NCI-H128 (cell line): Measurements from ENCODE around the gene CST11.
"Not testable (repeated sequence)": the region's sequence is repeated elsewhere in the genome, so short reads cannot be mapped to it uniquely, and the experiment has no call there.

Source experiments
- DNase-seq: peaks from one replicate; lab custom pipeline; 2025; ENCODE audit not compliant: unreplicated experiment; lab: John Stamatoyannopoulos, UW

CST11 gene

GRCh38 chr20:23452776-23453175, at the start of gene CST11:
Gene CST11 (minus strand): TSS chr20:23452876. CDS start chr20:23452811, 65 bp downstream.
- DNase-seq = no peak

GRCh38 chr20:23501926-23502325, 49.2 kb upstream of the CST11 start:
- DNase-seq = no peak

GRCh38 chr20:23497536-23497935, 44.9 kb upstream of the CST11 start:
- DNase-seq = no peak

- no peak for DNase-seq
Measured at GRCh38 chr20:23493172-23493772, 40.6 kb upstream of the CST11 start.

GRCh38 chr20:23492292-23492691, 39.6 kb upstream of the CST11 start:
- no peak for DNase-seq

- no peak for DNase-seq
Measured at GRCh38 chr20:23490817-23491216, 38.1 kb upstream of the CST11 start, which contains the start of gene CST8. Gene CST8 (plus strand): TSS chr20:23491117. CDS start chr20:23491668, 551 bp downstream.

GRCh38 chr20:23488996-23489395, 36.3 kb upstream of the CST11 start:
- DNase-seq = no peak

GRCh38 chr20:23488470-23488869, 35.8 kb upstream of the CST11 start:
- DNase-seq = no peak

- DNase-seq = no peak
Measured at GRCh38 chr20:23484081-23484480, 31.4 kb upstream of the CST11 start.

GRCh38 chr20:23482138-23482537, 29.5 kb upstream of the CST11 start:
- no peak for DNase-seq

- DNase-seq = no peak
Measured at GRCh38 chr20:23479043-23479442, 26.4 kb upstream of the CST11 start.

GRCh38 chr20:23477223-23477622, 24.5 kb upstream of the CST11 start:
- no peak for DNase-seq

GRCh38 chr20:23476015-23476754, 23.5 kb upstream of the CST11 start:
- no peak for DNase-seq

GRCh38 chr20:23475395-23475794, 22.7 kb upstream of the CST11 start:
- no peak for DNase-seq

- DNase-seq = not testable (repeated sequence)
Measured at GRCh38 chr20:23473293-23473692, 20.6 kb upstream of the CST11 start.

- not testable (repeated sequence) for DNase-seq
Measured at GRCh38 chr20:23472306-23472705, 19.6 kb upstream of the CST11 start.

- not testable (repeated sequence) for DNase-seq
Measured at GRCh38 chr20:23466961-23467360, 14.3 kb upstream of the CST11 start.

- DNase-seq = no peak
Measured at GRCh38 chr20:23461180-23461579, 8.5 kb upstream of the CST11 start.

GRCh38 chr20:23459461-23460150, 6.9 kb upstream of the CST11 start:
- DNase-seq = no peak

GRCh38 chr20:23456873-23457272, 4.2 kb upstream of the CST11 start:
- DNase-seq = no peak

GRCh38 chr20:23456409-23456808, 3.7 kb upstream of the CST11 start:
- DNase-seq = no peak

- DNase-seq = no peak
Measured at GRCh38 chr20:23455639-23456038, 3.0 kb upstream of the CST11 start.
